Measurements from ENCODE around the gene PAX2.

PAX2 gene

DNA sequence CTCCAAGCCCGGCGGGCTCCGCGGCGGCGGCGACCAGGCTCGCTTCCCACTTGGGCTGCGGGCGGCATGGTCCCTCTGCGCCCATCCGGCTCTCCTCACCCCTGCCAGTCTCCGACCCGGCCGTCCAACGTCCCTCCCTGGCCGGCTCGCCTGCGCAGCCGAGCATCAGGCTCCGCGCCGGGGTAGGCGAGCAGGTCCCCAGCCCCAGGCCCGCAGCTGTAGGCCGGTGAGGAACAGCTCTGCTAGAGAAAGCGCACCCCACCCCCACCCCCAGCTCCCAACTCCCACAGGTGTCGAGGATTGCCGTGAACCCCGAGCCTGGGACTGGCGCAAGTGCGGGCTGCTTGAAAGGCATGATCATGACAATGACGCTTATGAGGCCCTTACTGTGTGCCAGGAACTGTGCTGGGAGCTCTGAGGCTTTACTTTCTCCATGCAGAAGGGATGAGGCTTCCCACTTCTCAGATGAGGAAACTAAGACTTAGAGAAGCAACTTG is 20.8 kb upstream of the PAX2 start:
- no peak for DNase-seq (ENCODE audit: low read depth)

DNA sequence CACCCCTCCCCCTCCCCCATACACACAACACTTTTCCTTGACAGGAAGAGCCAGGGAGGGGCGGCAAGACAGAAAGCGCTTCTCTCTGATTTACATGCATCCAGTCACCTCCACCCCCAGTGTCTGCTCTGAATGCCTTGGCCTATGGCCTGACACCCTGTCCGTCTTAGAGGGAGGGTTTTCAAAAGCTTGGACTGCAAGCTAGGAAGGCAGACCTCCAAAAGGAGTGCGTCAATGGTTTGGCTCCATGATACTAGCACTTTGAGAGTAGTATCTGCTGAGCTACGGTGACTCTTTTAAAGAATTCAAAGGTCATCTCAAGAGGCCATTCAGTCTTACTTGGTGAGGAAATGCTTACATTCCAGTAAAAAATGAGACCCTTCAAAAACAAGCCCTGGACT is 20.3 kb upstream of the PAX2 start:
- no peak for DNase-seq (ENCODE audit: low read depth)

DNA sequence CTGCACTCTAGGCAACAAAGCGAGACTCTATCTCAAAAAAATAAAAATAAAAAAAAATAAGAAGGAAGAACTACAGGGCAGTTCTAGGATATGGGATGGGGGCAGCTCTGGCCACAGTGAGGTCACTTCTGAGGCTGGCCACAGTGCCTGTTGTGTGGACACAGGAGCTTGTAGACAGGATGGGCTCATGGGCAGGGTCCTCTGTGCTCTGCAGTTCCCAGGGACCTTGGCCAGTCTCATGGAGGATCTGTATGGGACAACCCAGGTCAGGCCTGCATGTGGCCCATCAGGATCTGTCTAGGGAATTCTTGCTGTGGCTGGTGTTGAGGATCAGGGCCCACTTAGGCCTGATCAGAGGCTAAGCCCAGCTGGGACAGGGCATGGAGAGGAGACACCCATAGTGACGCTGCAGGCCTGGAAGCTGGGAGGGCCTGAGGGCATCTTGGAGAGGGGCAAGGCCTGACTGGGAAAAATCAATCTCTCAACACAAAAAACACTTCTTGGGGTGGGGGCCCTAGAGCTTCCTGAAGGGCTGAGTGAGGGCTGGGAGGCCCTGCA is 19.4 kb upstream of the PAX2 start:
- no peak for DNase-seq (ENCODE audit: low read depth)

DNA sequence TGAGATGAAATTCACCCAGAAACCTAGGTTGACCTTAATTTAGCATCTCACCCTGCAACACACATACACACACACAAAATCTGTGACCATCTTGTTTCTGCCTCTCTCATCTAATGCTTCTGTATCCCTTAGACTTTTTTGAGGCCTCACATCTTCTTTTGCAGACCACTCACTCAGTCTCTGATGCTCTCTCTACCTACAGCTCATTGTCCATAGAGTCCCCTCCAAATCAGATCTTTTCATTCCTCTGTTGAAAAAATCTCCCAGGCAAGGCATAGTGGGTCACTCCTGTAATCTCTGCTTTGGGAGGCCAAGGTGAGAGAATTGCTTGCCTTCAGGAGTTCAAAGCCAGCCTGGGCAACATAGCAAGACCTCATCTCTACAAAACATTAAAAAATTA is 17.6 kb upstream of the PAX2 start:
- DNase-seq (ENCODE audit: low read depth), result no peak

DNA sequence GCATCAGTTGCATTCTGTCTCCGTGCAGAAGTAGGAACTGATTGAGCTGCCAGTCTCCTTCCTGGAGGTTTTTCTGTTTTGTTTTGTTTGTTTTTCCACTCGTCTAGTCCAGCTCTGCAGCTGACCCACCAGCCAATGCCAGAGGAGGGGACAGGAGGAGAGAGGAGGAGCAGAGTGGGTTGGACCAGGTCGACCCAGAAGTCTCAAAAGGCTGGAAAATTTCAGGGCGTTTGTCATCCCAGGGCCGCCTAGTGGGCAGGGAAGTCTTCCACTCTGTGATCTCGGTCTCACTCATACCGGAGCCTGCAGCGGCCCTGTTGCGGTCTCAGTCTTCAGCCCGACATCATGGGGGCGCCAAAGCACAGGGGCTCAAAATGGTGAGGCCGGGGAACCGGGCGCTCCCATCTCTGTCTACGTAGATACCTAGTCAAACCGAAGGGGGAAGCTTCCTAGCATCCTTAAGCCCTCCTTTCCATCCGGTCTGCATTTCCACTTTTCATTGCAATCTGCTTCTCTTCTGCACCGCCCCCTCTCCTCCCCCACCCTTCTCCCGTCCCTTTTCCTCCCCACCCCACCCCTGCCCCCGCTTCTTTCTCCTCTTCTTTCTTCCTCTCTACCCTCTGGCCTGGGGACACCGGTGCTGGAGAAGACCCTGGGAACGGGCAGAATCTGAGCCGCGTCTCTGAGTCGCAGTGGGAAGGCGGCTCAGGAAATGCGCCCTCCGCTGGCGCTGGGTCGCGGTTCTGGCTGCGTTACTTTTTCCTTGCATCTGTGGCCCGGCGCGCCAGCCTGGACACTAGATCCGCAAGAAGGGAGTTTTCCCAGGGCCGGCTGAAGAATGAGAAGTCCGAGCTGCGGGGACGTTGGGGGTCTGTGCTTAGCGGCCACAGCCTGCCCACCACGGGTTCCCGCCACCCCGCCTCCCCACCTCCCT is 16.2 kb upstream of the PAX2 start:
- no peak for DNase-seq (ENCODE audit: low read depth)

DNA sequence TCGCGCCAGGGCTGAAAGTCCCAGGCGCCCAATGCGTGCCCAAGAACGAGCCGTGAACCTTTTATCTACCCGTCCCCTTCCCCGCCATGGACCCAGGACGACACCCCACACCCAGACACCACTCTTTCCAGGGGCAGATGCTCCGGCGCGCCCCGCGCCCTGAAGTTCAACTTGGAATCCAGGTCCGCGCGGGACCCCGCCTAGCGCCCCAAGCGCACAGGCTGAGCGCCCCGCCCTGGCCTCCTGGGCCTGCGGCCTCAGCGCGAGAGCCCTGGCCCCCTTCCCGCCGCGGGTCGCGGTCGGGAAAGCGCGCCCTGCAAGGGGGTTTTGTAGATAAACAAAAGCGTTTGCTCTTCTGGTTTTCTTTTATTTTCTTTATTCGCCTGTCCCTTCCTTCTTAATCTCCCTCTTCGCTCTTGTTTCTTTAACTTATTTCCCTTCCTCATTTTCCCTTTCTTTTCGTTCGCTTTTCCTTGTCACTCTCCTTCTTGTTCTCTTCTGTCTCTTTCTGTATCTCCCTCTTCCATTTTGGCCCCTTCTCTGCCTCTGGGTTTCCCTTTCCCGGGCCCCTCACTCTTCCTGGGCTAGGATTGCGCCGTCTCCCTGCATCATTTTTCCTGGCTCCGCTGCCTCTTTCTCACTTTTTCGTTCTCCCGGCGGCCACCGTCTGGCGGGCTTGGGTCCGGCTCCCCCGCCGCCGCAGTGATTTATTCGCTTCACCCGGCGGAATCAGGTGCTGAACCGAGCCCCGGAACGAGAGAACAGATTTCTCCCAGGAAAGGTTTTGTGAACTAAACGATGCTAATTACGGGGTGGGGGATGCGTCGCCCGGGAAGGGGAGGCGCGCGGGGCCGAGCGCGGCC is 15.3 kb upstream of the PAX2 start:
- DNase-seq (ENCODE audit: low read depth), result no peak

DNA sequence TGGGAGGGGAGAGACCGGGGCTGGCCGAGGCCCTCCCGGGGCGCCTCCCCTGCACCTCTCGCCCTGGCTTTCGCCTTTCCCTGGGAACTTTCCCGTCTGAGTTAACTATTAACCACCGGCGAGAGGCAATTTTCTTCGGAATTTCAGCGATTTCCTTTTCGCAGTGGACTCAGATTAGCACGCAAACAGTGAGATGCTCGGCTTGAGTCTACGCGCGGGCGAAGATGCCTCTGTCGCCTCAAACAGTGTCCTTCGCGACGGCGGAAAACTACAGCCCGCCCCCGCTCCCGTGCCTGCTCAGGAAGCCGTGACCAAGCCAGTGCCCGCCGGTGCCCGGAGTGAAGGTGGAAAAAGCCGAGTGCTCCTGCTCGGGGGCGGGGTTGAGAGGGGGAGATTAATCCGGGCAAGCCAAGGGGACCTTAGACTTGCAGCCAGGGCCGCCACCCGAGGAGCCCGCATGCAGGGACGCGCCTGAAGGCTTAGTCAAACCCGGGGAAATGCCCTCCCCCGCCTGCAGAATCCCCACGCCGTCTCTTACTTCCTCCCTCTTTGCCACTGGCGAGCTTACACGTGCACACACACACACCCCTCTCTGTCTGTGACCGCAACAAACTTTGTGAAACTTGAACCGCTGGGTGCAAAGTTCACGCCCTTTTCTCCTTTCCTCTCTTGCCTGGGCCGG is 14.5 kb upstream of the PAX2 start:
- no peak for DNase-seq (ENCODE audit: low read depth)

DNA sequence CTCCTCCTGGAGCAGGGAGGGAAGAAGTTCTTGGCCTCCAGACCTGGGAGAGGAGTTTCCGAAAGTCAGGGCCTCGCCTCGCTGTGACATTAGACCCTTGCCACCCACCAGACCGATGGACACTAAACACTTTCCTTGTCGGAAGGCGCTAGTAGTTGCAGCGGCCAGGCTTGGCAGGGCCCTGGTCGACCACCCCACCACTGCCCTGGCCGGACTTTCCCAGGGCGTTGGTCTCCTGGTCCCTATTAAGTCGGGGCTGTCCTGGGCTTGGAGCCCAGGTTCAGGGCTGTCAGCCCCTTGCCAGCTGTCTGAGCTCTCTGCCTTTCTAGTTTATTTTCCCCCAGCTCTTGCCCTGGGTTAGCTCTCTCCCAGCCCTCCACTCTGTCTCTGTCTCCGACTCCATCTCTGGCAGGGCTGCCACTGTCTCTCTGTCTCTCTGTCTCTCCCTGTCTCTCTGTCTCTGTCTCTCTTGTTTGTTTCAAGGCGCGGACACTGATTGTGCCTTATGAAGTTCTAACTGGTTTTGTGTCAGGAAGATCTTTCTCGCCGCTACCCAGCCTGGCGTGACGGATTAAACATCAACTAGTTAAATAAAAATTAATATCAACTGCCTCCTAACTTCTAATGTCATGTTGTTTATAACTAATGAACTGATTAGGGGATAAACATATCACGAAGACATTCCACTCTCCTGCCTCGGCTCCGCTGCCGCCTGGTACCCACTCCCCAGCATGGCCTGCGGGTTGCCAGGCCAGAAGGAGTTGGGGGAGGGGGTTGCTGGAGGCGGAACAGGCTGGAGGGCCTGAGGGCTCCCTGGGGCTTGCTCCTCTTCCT is 13.8 kb upstream of the PAX2 start:
- DNase-seq (ENCODE audit: low read depth), result no peak

DNA sequence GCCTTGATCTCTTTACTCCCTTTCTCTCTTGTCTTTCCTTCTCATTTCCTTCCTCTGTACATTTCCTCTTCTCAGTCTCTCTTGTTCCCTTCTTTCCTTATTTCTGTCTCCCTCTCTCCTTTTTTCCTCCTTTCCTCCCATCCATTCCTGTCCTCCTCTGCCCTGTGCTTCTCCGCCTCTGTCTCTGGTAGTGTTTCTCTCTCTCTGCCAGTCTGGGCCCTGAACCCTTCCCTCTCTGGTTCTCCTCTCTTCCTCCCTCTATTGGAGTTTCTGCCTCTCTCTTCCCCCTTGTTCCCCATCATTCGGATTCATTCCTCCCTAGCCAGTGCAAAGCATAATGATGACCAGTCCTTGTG is 13.2 kb upstream of the PAX2 start:
- DNase-seq (ENCODE audit: low read depth), result no peak

DNA sequence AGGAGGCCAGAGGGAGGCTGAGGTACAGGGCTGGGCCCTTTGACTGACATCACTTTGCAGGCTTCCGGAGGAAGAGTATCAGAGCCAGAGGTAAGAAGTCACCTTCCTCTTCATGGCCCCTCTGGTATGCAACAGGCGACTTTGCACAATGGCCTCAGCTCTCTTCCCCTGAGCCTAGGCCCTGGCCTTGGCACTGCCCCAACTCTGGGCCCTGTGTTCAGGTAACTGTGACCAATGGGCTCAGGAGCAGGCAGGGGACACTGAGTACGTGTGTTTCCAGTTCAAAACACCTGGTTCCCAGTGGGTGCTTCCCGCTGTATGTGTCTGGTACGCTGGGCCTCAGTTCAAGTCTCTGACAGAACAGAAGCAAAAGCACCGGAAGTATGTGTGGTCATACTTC is 12.1 kb upstream of the PAX2 start:
- no peak for DNase-seq (ENCODE audit: low read depth)

DNA sequence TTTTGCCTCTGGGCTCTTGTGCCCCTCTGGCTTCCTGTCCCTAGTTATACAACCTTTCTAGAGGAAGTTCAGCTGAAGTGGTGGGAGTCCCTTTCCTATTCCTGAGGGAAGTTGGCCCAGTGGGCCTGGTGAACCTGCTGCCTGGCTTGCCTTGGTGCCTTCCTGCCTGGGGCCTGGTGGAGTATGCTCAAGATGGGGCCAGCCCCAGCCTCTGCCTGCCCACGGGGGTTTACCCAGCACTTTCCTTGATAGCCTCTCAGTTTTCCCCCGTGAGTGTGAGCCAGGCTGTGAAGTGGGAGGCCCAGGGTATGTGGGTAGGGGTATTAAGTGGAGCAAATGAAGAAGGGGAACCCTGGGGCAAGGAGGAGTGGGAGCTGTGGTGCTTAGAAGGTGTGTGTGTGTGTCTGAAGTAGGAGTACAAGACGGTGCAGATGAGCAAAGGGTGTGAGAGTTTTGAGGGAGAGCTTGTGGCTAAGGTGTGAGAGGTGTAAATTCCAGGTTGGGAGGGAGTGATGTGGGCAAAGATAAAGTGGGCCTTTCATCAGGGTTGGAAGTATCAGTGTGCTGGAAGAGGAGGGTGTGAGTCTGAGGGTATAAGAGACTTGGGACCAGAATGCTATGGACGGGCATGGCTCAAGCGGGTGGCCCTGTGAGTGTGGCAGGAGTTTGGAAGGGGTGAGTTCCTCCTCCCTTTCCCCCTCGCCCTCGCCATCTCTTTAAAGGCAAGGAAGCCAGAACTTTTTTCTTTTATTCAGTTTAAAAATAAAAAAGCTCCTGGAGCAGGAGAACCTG is 10.9 kb upstream of the PAX2 start:
- no peak for DNase-seq (ENCODE audit: low read depth)

DNA sequence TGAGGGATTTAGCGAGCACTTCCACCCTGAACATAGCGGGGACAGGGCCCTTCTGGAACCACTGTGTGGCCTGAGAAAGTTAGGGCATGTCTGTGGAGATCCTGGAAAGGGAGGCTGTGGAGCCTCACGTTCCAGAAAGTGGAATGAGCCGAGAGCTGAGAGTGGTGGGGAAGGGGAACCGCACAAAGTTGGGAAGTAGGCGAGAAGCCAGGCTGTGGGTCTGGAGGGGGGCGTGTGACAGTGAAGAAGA is 10.4 kb upstream of the PAX2 start:
- no peak for DNase-seq (ENCODE audit: low read depth)

DNA sequence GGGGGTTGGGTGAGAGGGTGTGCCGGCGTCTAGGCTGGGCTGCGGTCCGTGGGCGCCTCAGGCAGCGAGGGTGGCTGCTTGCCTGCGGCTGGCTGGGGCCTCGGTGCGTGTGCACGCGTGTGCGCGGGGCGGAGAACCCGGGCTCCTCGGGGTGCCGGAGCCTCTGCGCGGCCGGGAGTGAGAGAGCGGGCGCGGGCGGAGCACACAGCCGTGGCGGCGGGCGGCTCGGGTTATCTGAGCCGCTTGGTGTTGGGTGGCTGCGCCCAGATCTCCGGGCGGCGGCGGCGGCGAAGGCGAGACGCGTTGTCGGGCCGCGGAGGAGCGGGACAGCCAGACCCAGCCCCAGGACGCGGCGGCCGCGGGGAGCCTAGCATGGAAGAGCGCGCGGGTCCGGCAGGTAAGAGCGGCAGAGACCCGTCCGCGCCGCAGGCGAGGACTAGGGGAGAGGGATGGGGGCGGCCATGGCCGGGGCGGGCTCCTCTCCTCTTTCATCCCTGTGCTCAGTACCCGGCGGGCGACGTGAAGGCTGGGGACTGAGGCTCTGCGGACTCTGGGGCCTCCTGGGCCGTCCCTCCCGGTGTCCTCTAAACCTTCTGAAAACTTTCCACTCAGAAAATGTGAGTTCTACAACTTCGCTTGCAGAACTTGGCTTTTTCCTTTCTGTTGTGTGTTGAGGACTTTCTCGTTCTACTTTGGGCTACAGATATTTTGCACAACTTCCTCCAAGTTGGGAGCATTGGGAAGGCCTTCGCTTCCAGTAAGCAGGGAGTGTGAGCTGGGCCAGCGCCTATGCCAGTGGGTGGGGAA is 9.8 kb upstream of the PAX2 start:
- DNase-seq (ENCODE audit: low read depth), result no peak

DNA sequence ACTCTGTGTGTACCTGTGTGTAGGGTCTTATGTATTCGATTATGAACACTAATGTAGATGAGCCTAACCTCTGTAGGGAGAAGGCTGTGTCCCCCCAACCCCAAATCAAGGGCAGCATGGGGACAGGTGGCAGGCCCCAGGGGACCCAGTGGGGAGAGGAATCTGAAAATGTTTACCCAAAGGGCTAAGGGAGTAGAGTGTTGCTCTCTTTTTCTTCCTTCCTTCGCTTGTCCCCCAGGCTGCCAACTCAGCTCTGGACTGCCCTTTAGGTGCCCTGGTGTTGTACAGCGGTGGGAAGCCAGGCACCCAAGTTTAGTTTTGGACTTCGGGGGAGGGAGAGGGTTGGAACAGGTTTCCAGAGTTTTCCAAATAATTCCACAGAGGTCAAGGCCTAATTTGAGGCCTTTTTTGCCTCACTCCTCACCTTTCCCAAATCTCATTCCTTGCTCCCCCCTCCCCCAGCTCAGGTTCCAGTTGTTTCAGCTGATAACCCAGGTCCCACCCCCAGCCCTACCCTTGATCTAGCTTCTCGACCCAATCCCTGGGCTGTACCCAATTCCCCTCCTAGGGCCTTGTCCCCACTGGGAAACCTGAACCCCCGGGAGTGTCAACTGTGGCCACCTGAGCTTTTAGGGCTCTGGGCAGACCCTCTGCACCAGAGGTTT is 9.1 kb upstream of the PAX2 start:
- DNase-seq (ENCODE audit: low read depth), result no peak

DNA sequence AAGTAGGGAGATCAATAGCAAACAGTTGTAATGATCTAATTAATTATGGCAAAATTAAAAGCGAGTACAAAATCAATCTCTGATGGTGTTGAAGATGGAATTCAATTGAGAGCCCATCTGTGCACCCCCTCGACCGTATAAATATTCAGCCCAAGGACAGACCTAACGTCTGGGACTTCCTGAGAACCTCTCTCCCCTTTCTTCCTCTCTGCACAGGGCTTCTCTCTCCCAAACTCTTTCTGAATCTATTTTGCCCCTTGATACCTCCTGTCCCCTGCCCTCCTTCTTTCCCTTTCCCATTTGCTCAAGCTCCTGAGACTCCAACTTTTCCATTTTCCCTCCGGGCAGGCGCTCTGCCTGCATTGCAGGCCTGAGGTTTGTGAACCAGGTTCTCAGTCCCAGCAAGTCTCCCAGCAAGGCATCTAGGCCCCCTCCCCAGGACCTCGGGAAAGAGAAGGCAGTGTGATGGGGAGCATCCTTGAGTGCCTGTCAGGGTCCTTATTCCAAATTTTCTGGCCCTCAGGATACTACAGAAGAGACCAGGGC is 8.5 kb upstream of the PAX2 start:
- no peak for DNase-seq (ENCODE audit: low read depth)

DNA sequence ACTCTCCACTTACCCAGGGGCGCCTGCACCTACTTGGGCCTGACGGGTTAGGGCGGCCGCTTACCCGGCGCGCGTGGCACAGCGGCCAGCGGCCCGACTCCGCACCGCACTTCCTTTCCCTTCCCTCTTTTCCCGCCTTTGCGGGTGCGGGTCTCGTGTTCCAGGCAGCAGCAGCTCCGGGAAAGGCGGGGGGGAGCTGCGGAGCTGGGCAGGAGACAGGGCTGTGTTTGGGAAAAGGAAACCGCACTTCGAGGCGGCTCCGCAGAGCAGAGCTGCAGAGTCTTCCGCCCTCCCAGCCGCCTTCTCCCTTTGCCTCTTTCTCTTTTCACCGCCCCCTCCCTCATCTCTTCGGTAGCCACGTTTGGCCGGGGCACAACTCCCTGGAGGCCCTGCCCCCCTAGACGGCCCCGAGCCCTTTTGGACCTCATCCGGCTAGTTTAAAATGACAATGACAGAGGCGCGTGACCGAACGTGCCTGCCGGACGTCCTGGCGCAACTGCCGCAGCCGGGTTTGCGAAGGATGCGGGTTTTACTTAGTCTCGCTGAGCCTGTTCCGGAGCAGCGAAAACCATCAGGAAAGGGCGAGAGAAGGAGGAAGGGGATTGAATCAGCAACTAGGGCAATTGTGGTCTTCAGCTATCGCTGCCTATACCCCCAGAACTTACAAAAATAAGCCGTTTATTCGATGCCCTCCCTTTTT is 7.9 kb upstream of the PAX2 start:
- no peak for DNase-seq (ENCODE audit: low read depth)

DNA sequence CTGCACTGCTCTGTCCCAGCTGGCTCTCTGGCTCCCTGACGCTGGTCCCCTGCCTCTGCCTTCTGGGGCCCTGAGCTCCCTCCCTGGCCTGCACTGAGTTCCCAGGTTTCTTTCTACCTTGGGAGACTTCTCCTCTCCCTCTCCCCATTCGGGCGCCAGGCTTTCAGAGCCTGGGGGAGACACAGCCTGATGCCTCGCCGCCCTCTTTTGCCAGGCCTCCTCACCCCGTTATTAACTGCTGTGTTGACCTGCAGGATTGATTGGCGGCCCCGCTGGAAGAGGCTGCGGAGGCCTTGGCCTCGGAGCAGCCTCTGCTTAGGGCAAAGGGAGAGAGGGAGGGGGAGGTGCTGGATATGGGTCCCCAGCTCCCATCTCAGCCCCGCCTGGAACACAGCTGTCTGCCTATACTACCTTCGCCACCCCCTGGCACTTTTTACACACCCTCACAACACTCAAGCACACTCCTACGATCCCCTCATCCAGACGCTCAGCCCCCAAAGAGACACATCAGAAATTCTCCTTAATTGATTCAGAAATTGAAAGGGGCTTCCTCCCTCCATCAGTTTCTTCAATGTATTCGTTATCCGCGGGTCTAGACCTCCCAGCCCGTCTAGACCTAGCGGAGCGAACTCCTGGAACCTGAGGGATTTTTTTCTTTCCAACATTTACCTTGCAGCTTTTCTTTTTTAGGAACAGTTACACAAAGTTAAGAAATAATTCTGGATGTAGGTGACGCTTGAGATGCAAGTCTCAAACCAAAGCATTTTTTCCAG is 7.1 kb upstream of the PAX2 start:
- DNase-seq (ENCODE audit: low read depth), result no peak
